ENCODE data around the gene ANKRD33.

DNA sequence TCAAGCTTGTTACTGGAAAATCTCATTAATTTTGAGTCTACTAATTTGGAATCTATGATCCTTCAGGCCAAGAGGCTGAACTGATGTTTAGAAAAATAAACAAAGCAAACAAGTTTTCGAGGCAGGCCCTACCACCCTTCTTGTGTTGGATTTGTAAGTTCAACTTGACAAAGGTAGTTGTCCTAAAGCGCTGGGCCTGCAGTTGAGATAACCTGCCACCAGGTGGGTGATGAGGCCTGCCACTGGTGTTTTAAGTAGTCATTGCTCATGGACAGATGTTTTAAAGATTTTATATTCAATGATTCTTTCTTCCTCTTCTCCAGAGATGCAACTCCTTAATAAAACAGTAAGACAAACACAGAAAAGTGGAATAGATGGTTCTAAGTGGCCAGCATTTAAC lies 38.8 kb downstream of the ANKRD33 start:
- TF ChIP-seq EZH2 (IDR thresholded peaks at IDR 0.05; ENCODE audit: insufficient read depth, poor library complexity, severe bottlenecking) (no peak), EZH2phosphoT487 (IDR thresholded peaks at IDR 0.05; ENCODE audit: insufficient read depth, low read depth) (no peak)

Data from GM23248 (cell line).